ENCODE measurements around the gene RNLS.

DNA sequence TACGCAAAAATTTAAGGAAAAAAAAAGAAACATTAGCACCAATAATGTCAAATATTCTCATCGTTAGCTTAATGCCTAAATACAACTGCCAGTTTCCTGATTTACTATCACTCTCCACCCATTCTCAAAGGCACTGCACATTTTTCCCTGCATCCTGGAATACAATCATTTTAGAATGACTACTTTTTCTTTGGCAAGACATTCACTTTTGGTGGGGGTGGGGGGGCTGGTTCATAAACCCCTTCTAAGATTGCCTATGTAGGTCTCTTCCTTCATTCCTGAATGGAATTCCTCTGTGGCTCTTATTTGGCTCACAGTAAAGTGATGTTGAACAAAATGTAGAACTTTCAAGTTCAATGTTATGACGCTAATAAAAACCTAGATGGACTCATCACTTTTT is 74.3 kb downstream of the RNLS start:
- TF ChIP-seq, protein P1, sequence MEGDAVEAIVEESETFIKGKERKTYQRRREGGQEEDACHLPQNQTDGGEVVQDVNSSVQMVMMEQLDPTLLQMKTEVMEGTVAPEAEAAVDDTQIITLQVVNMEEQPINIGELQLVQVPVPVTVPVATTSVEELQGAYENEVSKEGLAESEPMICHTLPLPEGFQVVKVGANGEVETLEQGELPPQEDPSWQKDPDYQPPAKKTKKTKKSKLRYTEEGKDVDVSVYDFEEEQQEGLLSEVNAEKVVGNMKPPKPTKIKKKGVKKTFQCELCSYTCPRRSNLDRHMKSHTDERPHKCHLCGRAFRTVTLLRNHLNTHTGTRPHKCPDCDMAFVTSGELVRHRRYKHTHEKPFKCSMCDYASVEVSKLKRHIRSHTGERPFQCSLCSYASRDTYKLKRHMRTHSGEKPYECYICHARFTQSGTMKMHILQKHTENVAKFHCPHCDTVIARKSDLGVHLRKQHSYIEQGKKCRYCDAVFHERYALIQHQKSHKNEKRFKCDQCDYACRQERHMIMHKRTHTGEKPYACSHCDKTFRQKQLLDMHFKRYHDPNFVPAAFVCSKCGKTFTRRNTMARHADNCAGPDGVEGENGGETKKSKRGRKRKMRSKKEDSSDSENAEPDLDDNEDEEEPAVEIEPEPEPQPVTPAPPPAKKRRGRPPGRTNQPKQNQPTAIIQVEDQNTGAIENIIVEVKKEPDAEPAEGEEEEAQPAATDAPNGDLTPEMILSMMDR (conservative IDR thresholded peaks at IDR 0.05; ENCODE audit: low read length) = no peak
- TF ChIP-seq EZH2phosphoT487 (IDR thresholded peaks at IDR 0.05; ENCODE audit: borderline replicate concordance, low read depth, low read length) = no peak

Data from OCI-LY7 (cell line).